Mesenchymal stem cell (in vitro differentiated cells and primary cell): ENCODE measurements around the gene NPLOC4.

Experiments used
- DNase-seq: peaks from one replicate; pipeline ENCODE4 v3.0.0-alpha.2; 2013
- H2AFZ ChIP-seq: one replicate; pipeline ENCODE4 v1.6.1; 2013; ENCODE audit warnings: low read depth, mild to moderate bottlenecking, control low read depth, inconsistent platforms, low read length, moderate library complexity
- H2AK5ac ChIP-seq: 2 replicates; pipeline ENCODE4 v1.6.1; 2013; ENCODE audit warnings: low read length, moderate library complexity, mild to moderate bottlenecking, inconsistent platforms; ENCODE audit not compliant: severe bottlenecking
- H2BK120ac ChIP-seq: one replicate; pipeline ENCODE4 v1.6.1; 2013; ENCODE audit warnings: low read depth, mild to moderate bottlenecking, inconsistent platforms, low read length, moderate library complexity
- H2BK12ac ChIP-seq, 2 experiments: one replicate each; pipeline ENCODE4 v1.6.1; 2013; ENCODE audit warnings: inconsistent platforms in 2 of 2, low read length in 2 of 2, mild to moderate bottlenecking in 2 of 2, moderate library complexity in 2 of 2, control low read depth in 1 of 2
- H2BK15ac ChIP-seq: one replicate; pipeline ENCODE4 v1.6.1; 2013; ENCODE audit warnings: mild to moderate bottlenecking, low read depth, inconsistent platforms; ENCODE audit not compliant: poor library complexity, severe bottlenecking
- H2BK5ac ChIP-seq: 2 replicates; pipeline ENCODE4 v1.6.1; 2013; ENCODE audit warnings: low read depth, mild to moderate bottlenecking, low read length, control low read depth, inconsistent platforms; ENCODE audit not compliant: poor library complexity, severe bottlenecking
- H3K14ac ChIP-seq, 2 experiments: one replicate each; pipeline ENCODE4 v1.6.1; 2013; ENCODE audit warnings: inconsistent platforms in 2 of 2, low read length in 2 of 2, control low read depth in 1 of 2, mild to moderate bottlenecking in 1 of 2, moderate library complexity in 1 of 2
- H3K18ac ChIP-seq, 2 experiments: one replicate each; pipeline ENCODE4 v1.6.1; 2013; ENCODE audit warnings: inconsistent platforms in 2 of 2, low read length in 2 of 2, control low read depth in 1 of 2, low read depth in 1 of 2, mild to moderate bottlenecking in 1 of 2
- H3K23ac ChIP-seq, 2 experiments: one replicate each; pipeline ENCODE4 v1.6.1; 2013; ENCODE audit warnings: inconsistent platforms in 2 of 2, low read length in 2 of 2, mild to moderate bottlenecking in 2 of 2, moderate library complexity in 2 of 2, control low read depth in 1 of 2
- H3K27ac ChIP-seq: 2 replicates; pipeline ENCODE4 v1.5.1; 2013; ENCODE audit warnings: mild to moderate bottlenecking, moderate library complexity, low read length, control low read depth, inconsistent platforms; ENCODE audit not compliant: poor library complexity, severe bottlenecking
- H3K27me3 ChIP-seq, 2 experiments: 2 replicates each; pipeline versions ENCODE4 v1.6.1 to v1.7.0; 2013; ENCODE audit warnings: low read length in 2 of 2, mild to moderate bottlenecking in 2 of 2, moderate library complexity in 2 of 2, control low read depth in 1 of 2, inconsistent platforms in 1 of 2; ENCODE audit not compliant: control insufficient read depth in 1 of 2, insufficient read depth in 1 of 2
- H3K36me3 ChIP-seq, 2 experiments: 2 replicates each; pipeline versions ENCODE4 v1.6.1 to v1.7.0; 2013; ENCODE audit warnings: low read length in 2 of 2, control low read depth in 1 of 2, inconsistent platforms in 1 of 2, low read depth in 1 of 2, mild to moderate bottlenecking in 1 of 2; ENCODE audit not compliant: insufficient read depth in 2 of 2, control insufficient read depth in 1 of 2
- H3K4ac ChIP-seq, 2 experiments: one replicate each; pipeline ENCODE4 v1.6.1; 2013; ENCODE audit warnings: inconsistent platforms in 2 of 2, low read length in 2 of 2, mild to moderate bottlenecking in 2 of 2, moderate library complexity in 2 of 2, control low read depth in 1 of 2, low read depth in 1 of 2
- H3K4me1 ChIP-seq: 2 replicates; pipeline ENCODE4 v1.6.1; 2013; ENCODE audit warnings: low read depth, low read length, control low read depth; ENCODE audit not compliant: control insufficient read depth, insufficient read depth
- H3K4me2 ChIP-seq: 2 replicates; pipeline ENCODE4 v1.6.1; 2013; ENCODE audit warnings: low read length, mild to moderate bottlenecking, inconsistent platforms; ENCODE audit not compliant: poor library complexity, severe bottlenecking
- H3K4me3 ChIP-seq, 2 experiments: 2 replicates each; pipeline versions ENCODE4 v1.5.1 to v1.7.0; 2013; ENCODE audit warnings: low read length in 2 of 2, mild to moderate bottlenecking in 2 of 2, control low read depth in 1 of 2, low read depth in 1 of 2; ENCODE audit not compliant: insufficient read depth in 1 of 2
- H3K79me1 ChIP-seq: replicated peaks from 2 replicates; pipeline ENCODE4 v1.6.1; 2013; ENCODE audit warnings: mild to moderate bottlenecking, control low read depth, low read length, inconsistent platforms; ENCODE audit not compliant: poor library complexity, severe bottlenecking
- H3K9ac ChIP-seq: 2 replicates; pipeline ENCODE4 v1.7.0; 2013; ENCODE audit warnings: mild to moderate bottlenecking, low read length, moderate library complexity
- H3K9me3 ChIP-seq: 2 replicates; pipeline ENCODE4 v1.7.0; 2013; ENCODE audit warnings: mild to moderate bottlenecking, low read length; ENCODE audit not compliant: control insufficient read depth
- H4K8ac ChIP-seq: one replicate; pipeline ENCODE4 v1.6.1; 2013; ENCODE audit warnings: inconsistent platforms, mild to moderate bottlenecking, low read length, moderate library complexity
- H4K91ac ChIP-seq: one replicate; pipeline ENCODE4 v1.6.1; 2013; ENCODE audit warnings: mild to moderate bottlenecking, low read length, inconsistent platforms
- WGBS: methylation state at CpG from one replicate; pipeline ENCODE4 v1.1.7; 2013; ENCODE audit warnings: mixed read lengths; 5-methylcytosine and 5-hydroxymethylcytosine counted together

Gene NPLOC4

GRCh38 chr17:81673561-81674258 lies 36.8 kb upstream of the NPLOC4 start:
- H3K79me1 ChIP-seq, result peaks cover 42% of the 10 kb centered on the region
- H3K27ac ChIP-seq, result no peak overlapping the region
- peaks cover 58 to 62% of the 10 kb centered on the region in 2 experiments for H3K36me3 ChIP-seq
- no peak overlapping the region for H2AK5ac ChIP-seq
- no peak overlapping the region for H3K9ac ChIP-seq
- no peak overlapping the region for H4K91ac ChIP-seq
- no peak overlapping the region for H4K8ac ChIP-seq
- no peak overlapping the region for H2BK12ac ChIP-seq
- H3K4me3 ChIP-seq, result no peak overlapping the region
- H3K18ac ChIP-seq, result no peak overlapping the region
- no peak overlapping the region for H2BK15ac ChIP-seq
- peaks cover 15% of the 10 kb centered on the region for H3K4me1 ChIP-seq
- no peaks in the 10 kb centered on the region for H3K9me3 ChIP-seq
- H2BK120ac ChIP-seq, result no peak overlapping the region
- no peak overlapping the region for H3K4me2 ChIP-seq
- H3K27me3 ChIP-seq, result no peaks in the 10 kb centered on the region
- no peak overlapping the region for H3K14ac ChIP-seq
- WGBS, result 92% methylated on average over 17 of the region's 18 CpGs
- no peak overlapping the region for H3K4ac ChIP-seq
- no peak for DNase-seq
- no peak overlapping the region for H2AFZ ChIP-seq
- no peak overlapping the region for H2BK5ac ChIP-seq
- no peak overlapping the region for H3K23ac ChIP-seq

GRCh38 chr17:81672954-81673353 lies 36.0 kb upstream of the NPLOC4 start:
- no peak overlapping the region for H2AK5ac ChIP-seq
- H3K23ac ChIP-seq, result no peak overlapping the region
- no peak overlapping the region for H3K4ac ChIP-seq
- H3K4me3 ChIP-seq, result no peak overlapping the region
- no peak overlapping the region for H3K18ac ChIP-seq
- peak overlapping the region; percentile 9 for H2BK5ac ChIP-seq
- no peak overlapping the region for H2BK120ac ChIP-seq
- no peak overlapping the region for H4K8ac ChIP-seq
- H3K9ac ChIP-seq, result no peak overlapping the region
- no peak overlapping the region for H2AFZ ChIP-seq
- H2BK15ac ChIP-seq, result no peak overlapping the region
- no peak overlapping the region for H3K4me2 ChIP-seq
- WGBS, result 96% methylated on average over 16 of the region's 16 CpGs
- no peak overlapping the region for H3K27ac ChIP-seq
- peaks cover 66 to 68% of the 10 kb centered on the region in 2 experiments for H3K36me3 ChIP-seq
- H2BK12ac ChIP-seq, result no peak overlapping the region
- peaks cover 18% of the 10 kb centered on the region for H3K4me1 ChIP-seq
- no peak overlapping the region for H4K91ac ChIP-seq
- H3K27me3 ChIP-seq, result no peaks in the 10 kb centered on the region
- H3K79me1 ChIP-seq, result peaks cover 45% of the 10 kb centered on the region
- H3K9me3 ChIP-seq, result no peaks in the 10 kb centered on the region
- H3K14ac ChIP-seq, result no peak overlapping the region
- DNase-seq, result no peak

DNA sequence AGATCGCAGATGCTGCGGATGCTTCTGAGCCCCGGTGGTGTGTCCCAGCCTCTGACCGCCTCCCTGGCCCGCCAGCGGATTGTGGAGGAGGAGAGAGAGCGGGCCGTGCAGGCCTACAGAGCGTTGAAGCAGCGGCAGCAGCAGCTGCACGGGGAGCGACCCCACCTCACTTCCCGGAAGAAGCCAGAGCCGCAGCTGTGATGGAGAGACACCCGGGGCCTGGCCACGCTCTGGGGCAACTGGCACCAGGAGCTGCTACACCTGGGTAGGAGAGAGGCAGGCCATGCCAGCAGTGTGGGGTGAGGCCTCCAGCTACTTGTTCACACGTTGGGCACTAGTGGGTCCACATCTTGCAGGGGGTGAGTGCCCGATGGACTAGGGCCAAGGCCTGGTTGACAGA lies 35.6 kb upstream of the NPLOC4 start:
- peaks cover 20% of the 10 kb centered on the region for H3K4me1 ChIP-seq
- H3K4me3 ChIP-seq, result no peak overlapping the region
- no peak overlapping the region for H2AFZ ChIP-seq
- H3K9ac ChIP-seq, result no peak overlapping the region
- H3K79me1 ChIP-seq, result peaks cover 48% of the 10 kb centered on the region
- H4K8ac ChIP-seq, result no peak overlapping the region
- no peak overlapping the region for H3K4me2 ChIP-seq
- DNase-seq, result no peak
- no peak overlapping the region for H3K4ac ChIP-seq
- no peak overlapping the region for H2BK12ac ChIP-seq
- H2BK5ac ChIP-seq, result no peak overlapping the region
- no peak overlapping the region for H3K14ac ChIP-seq
- no peak overlapping the region for H3K18ac ChIP-seq
- H2BK120ac ChIP-seq, result no peak overlapping the region
- no peak overlapping the region for H2BK15ac ChIP-seq
- H3K9me3 ChIP-seq, result no peaks in the 10 kb centered on the region
- H3K27me3 ChIP-seq, result no peaks in the 10 kb centered on the region
- no peak overlapping the region for H3K27ac ChIP-seq
- H2AK5ac ChIP-seq, result no peak overlapping the region
- H3K36me3 ChIP-seq, result peaks cover 70 to 72% of the 10 kb centered on the region in 2 experiments
- no peak overlapping the region for H3K23ac ChIP-seq
- H4K91ac ChIP-seq, result no peak overlapping the region
- WGBS, result 94% methylated on average over 18 of the region's 18 CpGs

DNA sequence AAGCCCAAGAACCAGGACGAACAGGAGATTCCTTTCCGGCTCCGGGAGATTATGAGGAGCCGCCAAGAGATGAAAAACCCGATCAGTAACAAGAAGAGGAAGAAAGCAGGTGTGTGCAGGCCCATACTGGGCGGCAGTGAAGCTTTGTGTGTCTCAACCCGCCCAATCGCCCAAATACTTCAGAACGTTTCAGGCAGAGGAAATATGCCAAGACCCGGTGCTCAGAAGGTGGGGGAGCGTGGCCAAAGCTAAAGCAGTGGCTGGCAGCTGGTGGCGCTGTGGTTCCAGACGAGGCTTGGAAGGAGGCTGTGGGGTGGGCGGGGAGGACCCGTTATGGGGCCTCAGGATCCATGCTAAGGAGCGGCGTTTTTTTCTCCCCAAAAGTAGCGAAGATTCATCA lies 30.8 kb upstream of the NPLOC4 start:
- no peaks in the 10 kb centered on the region for H3K9me3 ChIP-seq
- WGBS, result 93% methylated on average over 18 of the region's 18 CpGs
- peak overlapping the region; percentile 58 for H4K8ac ChIP-seq
- no peak overlapping the region for H3K4ac ChIP-seq
- no peak overlapping the region for H2BK15ac ChIP-seq
- no peaks in the 10 kb centered on the region for H3K27me3 ChIP-seq
- H3K27ac ChIP-seq, result no peak overlapping the region
- DNase-seq, result no peak
- no peak overlapping the region for H3K23ac ChIP-seq
- no peak overlapping the region for H3K4me2 ChIP-seq
- H2BK120ac ChIP-seq, result no peak overlapping the region
- H3K4me1 ChIP-seq, result peaks cover 20% of the 10 kb centered on the region
- peaks cover 45% of the 10 kb centered on the region for H3K79me1 ChIP-seq
- no peak overlapping the region for H2AK5ac ChIP-seq
- no peak overlapping the region for H3K18ac ChIP-seq
- H2AFZ ChIP-seq, result no peak overlapping the region
- peak overlapping the region; percentile 29 for H3K9ac ChIP-seq
- H3K36me3 ChIP-seq, result peaks cover 58 to 60% of the 10 kb centered on the region in 2 experiments
- peak overlapping the region in 1 of 2 experiments; percentile 58 for H3K4me3 ChIP-seq
- H4K91ac ChIP-seq, result no peak overlapping the region
- H2BK5ac ChIP-seq, result no peak overlapping the region
- H2BK12ac ChIP-seq, result no peak overlapping the region
- H3K14ac ChIP-seq, result no peak overlapping the region
